GM18517 (cell line): ENCODE results near the gene PCDH12.
"Not testable (repeated sequence)": the region's sequence is repeated elsewhere in the genome, so short reads cannot be mapped to it uniquely, and the experiment has no call there.

ENCODE experiments used
- ATAC-seq: cut with Tn5 transposase; IDR thresholded peaks from one replicate; pipeline ENCODE4 v1.9.1; 2021; ENCODE audit warnings: mild to moderate bottlenecking, moderate library complexity; ENCODE audit not compliant: unreplicated experiment

The PCDH12 gene

GRCh38 chr5:141941307-141941706, 16.7 kb downstream of the PCDH12 start:
- no peak for ATAC-seq

GRCh38 chr5:141940695-141941271, 17.2 kb downstream of the PCDH12 start:
- ATAC-seq: no peak

GRCh38 chr5:141935538-141935937, 22.5 kb downstream of the PCDH12 start:
- ATAC-seq: no peak

GRCh38 chr5:141934099-141934844, 23.7 kb downstream of the PCDH12 start:
- no peak for ATAC-seq

GRCh38 chr5:141933151-141933550, 24.9 kb downstream of the PCDH12 start:
- ATAC-seq: no peak

GRCh38 chr5:141931694-141932093, 26.3 kb downstream of the PCDH12 start:
- ATAC-seq: no peak

DNA sequence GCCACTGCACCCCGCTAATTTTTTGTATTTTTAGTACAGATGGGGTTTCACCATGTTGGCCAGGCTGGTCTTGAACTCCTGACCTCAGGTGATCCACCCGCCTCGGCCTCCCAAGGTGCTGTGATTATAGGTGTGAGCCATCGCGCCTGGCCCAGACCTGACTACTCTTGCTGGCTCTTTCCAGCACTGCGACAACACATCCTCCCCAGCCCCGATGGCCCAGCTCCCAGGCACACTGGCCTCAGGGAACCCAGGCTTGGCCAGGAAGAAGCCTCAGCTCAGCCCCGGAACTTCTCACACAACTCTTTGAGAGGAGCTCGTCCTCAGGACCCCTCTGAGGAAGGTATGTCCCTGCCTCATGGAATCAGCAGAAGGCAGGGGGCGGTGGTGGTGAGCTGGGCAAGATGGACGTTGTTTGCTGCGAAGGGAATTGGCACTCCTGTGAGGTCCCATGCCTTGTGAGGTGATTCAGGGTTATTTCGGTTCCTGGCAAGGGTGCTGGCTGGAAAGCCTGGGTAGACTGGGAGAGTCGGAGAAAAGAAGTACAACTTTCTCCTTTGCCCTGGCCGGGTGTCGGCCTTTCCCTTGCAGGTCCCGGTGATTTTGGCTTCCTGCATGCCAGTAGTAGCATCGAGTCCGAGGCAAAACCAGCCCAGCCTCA, 28.5 kb downstream of the PCDH12 start:
- ATAC-seq: no peak

DNA sequence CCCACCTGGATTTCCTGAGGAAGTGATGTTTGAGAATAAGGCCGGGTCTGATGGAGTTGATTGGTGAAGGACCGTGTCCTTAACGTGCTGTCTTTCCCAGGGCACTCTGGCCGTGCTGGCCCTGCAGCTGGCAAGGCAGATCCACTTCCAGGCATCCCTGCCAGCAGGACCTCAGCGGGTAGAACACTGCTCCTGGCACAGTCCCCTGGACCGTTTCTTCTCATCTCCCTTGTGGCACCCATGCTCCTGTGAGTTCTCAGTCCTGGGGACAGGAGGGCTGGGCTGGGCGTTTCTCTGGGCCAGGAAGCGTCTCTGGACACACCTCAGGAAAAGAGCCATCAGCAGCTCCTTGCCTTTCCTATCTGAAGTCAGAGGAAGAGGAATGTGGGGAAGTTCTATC, 30.0 kb downstream of the PCDH12 start:
- ATAC-seq: no peak

- no peak for ATAC-seq
Observed at GRCh38 chr5:141926434-141926833, 31.6 kb downstream of the PCDH12 start.

- ATAC-seq: peak; percentile 91
Observed at GRCh38 chr5:141923448-141924313, 34.3 kb downstream of the PCDH12 start, which contains the start of gene DELE1. DELE1 (plus strand) TSS chr5:141923871; CDS start chr5:141923942, 71 bp downstream.

GRCh38 chr5:141922827-141923447, 35.1 kb downstream of the PCDH12 start:
- not testable (repeated sequence) for ATAC-seq

DNA sequence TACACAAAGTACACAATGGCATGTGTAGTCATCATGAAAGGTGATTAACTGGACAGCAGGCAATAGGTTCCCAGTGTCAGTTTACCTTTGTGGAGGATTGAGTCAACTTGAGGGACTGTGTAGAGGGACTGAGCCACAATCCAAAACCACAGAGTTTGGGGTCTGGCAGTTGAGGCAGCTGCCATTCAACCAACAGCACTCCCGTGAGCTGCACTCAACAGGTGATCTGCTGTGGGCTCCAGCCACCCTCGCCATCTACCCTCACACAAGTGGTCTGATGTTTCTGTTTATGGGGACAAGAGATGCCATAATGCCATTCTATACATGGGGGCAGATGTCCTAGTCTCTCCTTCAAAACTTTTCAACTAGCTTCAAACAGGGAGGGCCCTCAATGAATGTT, 37.2 kb downstream of the PCDH12 start:
- no peak for ATAC-seq

DNA sequence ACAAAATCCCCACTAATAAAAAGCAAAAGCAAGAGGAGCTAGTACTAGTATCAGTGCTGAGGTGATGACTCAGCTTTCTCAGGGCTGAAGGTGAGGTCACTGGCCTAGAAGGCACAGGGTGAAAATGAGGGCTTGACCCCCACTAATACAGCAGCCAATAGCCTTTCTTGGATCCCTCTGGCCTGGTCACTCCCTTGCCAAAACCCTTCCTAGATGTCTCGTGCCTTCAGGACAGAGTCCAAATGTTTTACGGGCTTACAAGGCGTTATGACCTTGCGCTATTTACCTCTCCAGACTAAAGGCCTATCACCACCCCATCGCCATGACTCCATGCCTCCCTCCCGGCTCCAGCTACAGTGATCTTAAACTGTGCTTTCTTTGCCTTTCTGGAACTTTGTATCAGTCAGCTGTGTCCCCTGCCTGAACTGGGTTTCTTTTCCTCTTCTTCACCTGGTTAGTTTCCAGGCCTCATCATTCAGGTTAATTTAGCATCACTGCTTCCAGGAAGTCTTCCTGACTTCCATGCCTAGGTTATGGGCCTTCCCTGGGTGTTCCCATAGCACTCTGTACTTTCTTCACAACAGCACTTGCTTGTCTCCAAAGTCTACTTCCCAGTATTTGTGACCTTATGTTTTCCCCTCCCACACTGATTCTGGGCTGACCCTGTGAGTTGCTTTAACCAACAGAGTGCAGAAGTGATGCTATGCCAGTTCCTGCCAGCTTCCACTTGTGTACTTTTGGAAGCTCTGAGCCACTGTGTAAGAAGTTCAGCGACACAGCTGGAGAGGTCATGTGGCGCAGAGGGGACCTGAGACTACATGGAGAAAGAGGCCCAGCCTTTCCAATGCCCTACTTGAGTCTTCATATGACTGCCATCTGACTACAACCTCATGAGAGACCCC, 38.5 kb downstream of the PCDH12 start:
- no peak for ATAC-seq

GRCh38 chr5:141917760-141918159, 40.2 kb downstream of the PCDH12 start:
- ATAC-seq: no peak

DNA sequence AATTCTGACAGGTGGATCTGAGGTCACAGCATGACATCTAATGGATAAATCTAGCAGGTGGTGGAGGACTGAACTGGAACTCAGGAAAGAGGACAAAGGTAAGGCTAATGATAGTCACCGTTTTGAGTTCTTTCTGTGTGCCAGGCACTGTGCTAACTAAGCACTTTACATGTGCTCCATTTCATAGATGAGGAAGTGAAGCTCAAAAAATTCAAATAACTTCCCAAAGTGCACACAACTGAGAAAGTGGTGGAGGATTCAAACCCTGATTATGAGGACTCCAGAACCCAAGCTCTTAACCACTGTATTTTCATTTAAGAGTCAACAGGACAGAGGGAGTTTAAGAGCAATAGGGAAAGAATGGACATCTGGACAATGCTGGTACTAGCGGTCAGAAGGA, 41.5 kb downstream of the PCDH12 start:
- ATAC-seq: no peak

- ATAC-seq: no peak
Observed at GRCh38 chr5:141915881-141916336, 42.1 kb downstream of the PCDH12 start.

DNA sequence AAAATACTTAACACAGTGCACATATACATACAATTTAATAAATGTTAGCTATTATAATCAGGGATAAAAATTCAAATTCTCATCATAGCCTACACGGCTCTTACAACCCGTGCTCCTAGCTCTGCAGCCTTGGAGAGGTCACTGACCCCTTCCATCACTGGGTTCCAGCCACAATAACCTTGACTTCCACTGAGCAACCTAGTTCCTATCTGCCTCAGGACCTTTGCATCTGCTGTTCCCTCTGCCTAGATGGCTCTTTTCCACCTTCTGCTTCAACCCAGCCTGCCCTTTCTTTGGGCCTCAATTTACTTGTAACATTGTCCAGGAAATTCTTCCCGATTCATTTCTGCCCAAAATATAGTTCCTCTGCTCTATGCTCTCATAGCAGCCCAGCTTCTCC, 43.2 kb downstream of the PCDH12 start:
- ATAC-seq: no peak

GRCh38 chr5:141914199-141914743, 43.7 kb downstream of the PCDH12 start:
- ATAC-seq: no peak

- no peak for ATAC-seq
Observed at GRCh38 chr5:141913560-141914198, 44.3 kb downstream of the PCDH12 start.
